HEK293 (cell line): Measurements from ENCODE around the gene SLFNL1.

Experiments used
- CTCF ChIA-PET: fragments of 350-600 bp; formaldehyde crosslinking; extraction: SDS; loops from one replicate; lab custom pipeline; 2021; ENCODE audit warnings: antibody characterized with exemption; lab: Yijun Ruan, JAX
- POLR2A ChIA-PET: fragments of 300-600 bp; formaldehyde crosslinking; extraction: SDS; loops from one replicate; lab custom pipeline; 2020; ENCODE audit warnings: antibody characterized with exemption, inconsistent platforms; lab: Yijun Ruan, JAX
- H3K27ac ChIP-seq: fragments of 200-500 bp; sonication (Bioruptor generic); 2 replicates; pipeline ENCODE4 v1.5.1; 2014; ENCODE audit warnings: low read depth, low read length, control low read depth, inconsistent platforms; ENCODE audit errors: extremely low read depth
- H3K36me3 ChIP-seq, 2 experiments: fragments of 200-500 bp in 1 of 2; sonication (Bioruptor generic) in 1 of 2; 1 replicate in 1 of 2; 2 replicates in 1 of 2; pipeline ENCODE4 v1.5.1; 2014 to 2017; ENCODE audit warnings: inconsistent platforms in 2 of 2, low read length in 2 of 2; ENCODE audit not compliant: control insufficient read depth in 2 of 2, insufficient read depth in 1 of 2
- H3K4me1 ChIP-seq: fragments of 200-500 bp; sonication (Bioruptor generic); 2 replicates; pipeline ENCODE4 v1.5.1; 2014; ENCODE audit warnings: mild to moderate bottlenecking, low read length, inconsistent platforms; ENCODE audit not compliant: control insufficient read depth, insufficient read depth
- H3K4me3 ChIP-seq: 2 replicates; pipeline ENCODE4 v1.5.1; 2011; ENCODE audit warnings: low read depth, mild to moderate bottlenecking, control low read depth, low read length, moderate library complexity
- H3K9me3 ChIP-seq: fragments of 200-500 bp; sonication (Bioruptor generic); 2 replicates; pipeline ENCODE4 v1.5.1; 2014; ENCODE audit warnings: low read depth, low read length, inconsistent platforms; ENCODE audit not compliant: control insufficient read depth, insufficient read depth
- KLF16 ChIP-seq: fragments of 450-650 bp; formaldehyde crosslinking; IDR thresholded peaks from 2 replicates; pipeline ENCODE4 v1.5.1; 2017; ENCODE audit warnings: missing biosample characterization, missing genetic modification characterization
- SP3 ChIP-seq: fragments of 450-650 bp; formaldehyde crosslinking; IDR thresholded peaks from 2 replicates; pipeline ENCODE4 v1.5.1; 2016; ENCODE audit warnings: missing biosample characterization, missing genetic modification characterization
- ZEB2 ChIP-seq: fragments of 450-650 bp; formaldehyde crosslinking; IDR thresholded peaks from 2 replicates; pipeline ENCODE4 v1.5.1; 2016; ENCODE audit warnings: missing biosample characterization, missing genetic modification characterization
- ZNF302 ChIP-seq: fragments of 450-650 bp; formaldehyde crosslinking; IDR thresholded peaks from 2 replicates; pipeline ENCODE4 v1.5.1; 2016; ENCODE audit warnings: missing biosample characterization, missing genetic modification characterization, low read depth
- ZNF350 ChIP-seq: fragments of 450-650 bp; formaldehyde crosslinking; IDR thresholded peaks from 2 replicates; pipeline ENCODE4 v1.5.0; 2017; ENCODE audit warnings: missing biosample characterization, mild to moderate bottlenecking, missing genetic modification characterization
- ZNF600 ChIP-seq: fragments of 450-650 bp; formaldehyde crosslinking; IDR thresholded peaks from 2 replicates; pipeline ENCODE4 v1.5.1; 2016; ENCODE audit warnings: missing biosample characterization, missing genetic modification characterization
- ZNF623 ChIP-seq: fragments of 450-650 bp; formaldehyde crosslinking; IDR thresholded peaks from 2 replicates; pipeline ENCODE4 v1.5.1; 2016; ENCODE audit warnings: missing biosample characterization, missing genetic modification characterization
- TF ChIP-seq, protein P1 (sequence below): fragments of 450-650 bp; formaldehyde crosslinking; conservative IDR thresholded peaks from 2 replicates; pipeline ENCODE4 v1.5.1; 2016; ENCODE audit warnings: low read depth, missing biosample characterization, missing genetic modification characterization
- TF ChIP-seq, protein P2 (sequence below): fragments of 450-650 bp; formaldehyde crosslinking; IDR thresholded peaks from 2 replicates; pipeline ENCODE4 v1.5.1; 2016; ENCODE audit warnings: missing biosample characterization, missing genetic modification characterization, borderline replicate concordance
- TF ChIP-seq, protein P3 (sequence below): fragments of 450-650 bp; IDR thresholded peaks from 2 replicates; pipeline ENCODE4 v1.5.1; 2018; ENCODE audit warnings: missing biosample characterization, missing genetic modification characterization

Gene SLFNL1

DNA sequence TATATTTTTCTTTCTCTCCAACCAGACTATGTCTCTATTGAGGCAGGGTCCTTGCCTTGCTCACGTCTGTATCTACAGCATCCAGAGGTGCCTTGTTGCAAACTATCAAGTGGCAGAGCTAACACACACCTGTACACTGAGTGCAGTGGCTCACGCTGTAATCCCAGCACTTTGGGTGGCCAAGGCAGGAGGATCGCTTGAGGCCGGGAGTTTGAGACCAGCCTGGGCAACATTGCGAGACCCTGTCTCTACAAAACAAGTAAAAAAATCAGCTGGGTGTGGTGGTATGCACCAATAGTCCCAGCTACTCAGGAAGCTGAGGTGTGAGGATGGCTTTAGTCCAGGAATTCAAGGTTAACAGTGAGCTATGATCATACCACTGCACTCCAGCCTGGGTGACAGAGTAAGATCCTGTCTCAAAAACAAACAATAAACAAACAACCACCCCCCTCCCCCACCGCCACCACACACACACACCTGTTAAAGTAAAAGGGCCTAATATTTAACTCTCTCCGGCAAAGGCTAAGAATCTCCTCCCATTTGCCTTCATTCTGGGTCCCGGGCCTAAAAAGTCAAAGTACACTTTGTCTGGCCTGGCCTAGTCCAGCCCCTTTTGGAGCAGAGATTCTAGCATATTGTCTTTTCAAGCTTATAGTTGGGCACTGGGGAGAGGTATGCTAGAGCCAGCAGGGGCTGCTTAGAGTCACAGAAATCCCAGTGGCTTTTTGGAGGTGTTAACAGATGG is 9.5 kb upstream of the SLFNL1 start:
- no peak overlapping the region for H3K4me3 ChIP-seq
- CTCF ChIA-PET: interaction anchor here (0.6 kb wide), 1 partner anchor 15 kb away, joined by 3 read pairs; no protein-coding TSS in a partner anchor
- TF ChIP-seq SP3 (tag by site-specific recombination) (no peak), ZNF623 (tag by site-specific recombination) (no peak), ZNF350 (tag by site-specific recombination) (no peak), ZNF302 (no peak)
- POLR2A ChIA-PET: no interaction called here
- no peaks in the 10 kb centered on the region for H3K4me1 ChIP-seq
- H3K36me3 ChIP-seq: peaks cover 25 to 93% of the 10 kb centered on the region in 2 experiments
- H3K27ac ChIP-seq: no peak overlapping the region
- no peaks in the 10 kb centered on the region for H3K9me3 ChIP-seq

DNA sequence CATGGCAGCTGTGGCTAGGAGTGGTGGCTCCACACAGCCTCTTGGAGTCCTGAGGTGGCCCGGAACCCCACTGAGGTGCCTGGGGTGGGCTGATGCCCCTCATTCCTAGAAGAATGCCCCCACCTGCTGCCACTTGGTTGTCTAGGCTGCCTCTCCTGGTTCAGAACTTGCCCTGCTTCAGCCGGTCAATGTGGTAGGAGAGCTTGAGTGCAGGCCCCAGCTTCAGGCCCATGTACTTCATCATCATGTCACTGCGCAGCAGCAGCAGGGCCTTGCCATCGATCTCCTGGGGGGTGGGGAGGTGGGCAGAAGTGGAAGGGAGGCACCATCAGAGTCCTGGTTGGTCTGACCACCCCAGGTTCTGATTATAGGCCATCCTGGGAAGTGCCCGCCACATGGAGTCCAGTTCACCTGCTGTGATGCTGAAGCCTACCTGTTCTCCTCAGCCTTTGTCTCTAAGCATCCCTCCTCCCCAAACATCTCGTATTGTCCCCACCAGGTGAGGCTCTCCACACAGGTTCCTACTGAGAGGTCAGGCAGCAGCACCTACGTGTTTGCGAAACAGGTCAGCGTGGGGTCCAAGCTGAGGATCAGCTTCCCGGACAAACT is 6.6 kb upstream of the SLFNL1 start:
- H3K9me3 ChIP-seq: no peaks in the 10 kb centered on the region
- TF ChIP-seq ZEB2 (tag by site-specific recombination): no peak
- TF ChIP-seq, protein P1, sequence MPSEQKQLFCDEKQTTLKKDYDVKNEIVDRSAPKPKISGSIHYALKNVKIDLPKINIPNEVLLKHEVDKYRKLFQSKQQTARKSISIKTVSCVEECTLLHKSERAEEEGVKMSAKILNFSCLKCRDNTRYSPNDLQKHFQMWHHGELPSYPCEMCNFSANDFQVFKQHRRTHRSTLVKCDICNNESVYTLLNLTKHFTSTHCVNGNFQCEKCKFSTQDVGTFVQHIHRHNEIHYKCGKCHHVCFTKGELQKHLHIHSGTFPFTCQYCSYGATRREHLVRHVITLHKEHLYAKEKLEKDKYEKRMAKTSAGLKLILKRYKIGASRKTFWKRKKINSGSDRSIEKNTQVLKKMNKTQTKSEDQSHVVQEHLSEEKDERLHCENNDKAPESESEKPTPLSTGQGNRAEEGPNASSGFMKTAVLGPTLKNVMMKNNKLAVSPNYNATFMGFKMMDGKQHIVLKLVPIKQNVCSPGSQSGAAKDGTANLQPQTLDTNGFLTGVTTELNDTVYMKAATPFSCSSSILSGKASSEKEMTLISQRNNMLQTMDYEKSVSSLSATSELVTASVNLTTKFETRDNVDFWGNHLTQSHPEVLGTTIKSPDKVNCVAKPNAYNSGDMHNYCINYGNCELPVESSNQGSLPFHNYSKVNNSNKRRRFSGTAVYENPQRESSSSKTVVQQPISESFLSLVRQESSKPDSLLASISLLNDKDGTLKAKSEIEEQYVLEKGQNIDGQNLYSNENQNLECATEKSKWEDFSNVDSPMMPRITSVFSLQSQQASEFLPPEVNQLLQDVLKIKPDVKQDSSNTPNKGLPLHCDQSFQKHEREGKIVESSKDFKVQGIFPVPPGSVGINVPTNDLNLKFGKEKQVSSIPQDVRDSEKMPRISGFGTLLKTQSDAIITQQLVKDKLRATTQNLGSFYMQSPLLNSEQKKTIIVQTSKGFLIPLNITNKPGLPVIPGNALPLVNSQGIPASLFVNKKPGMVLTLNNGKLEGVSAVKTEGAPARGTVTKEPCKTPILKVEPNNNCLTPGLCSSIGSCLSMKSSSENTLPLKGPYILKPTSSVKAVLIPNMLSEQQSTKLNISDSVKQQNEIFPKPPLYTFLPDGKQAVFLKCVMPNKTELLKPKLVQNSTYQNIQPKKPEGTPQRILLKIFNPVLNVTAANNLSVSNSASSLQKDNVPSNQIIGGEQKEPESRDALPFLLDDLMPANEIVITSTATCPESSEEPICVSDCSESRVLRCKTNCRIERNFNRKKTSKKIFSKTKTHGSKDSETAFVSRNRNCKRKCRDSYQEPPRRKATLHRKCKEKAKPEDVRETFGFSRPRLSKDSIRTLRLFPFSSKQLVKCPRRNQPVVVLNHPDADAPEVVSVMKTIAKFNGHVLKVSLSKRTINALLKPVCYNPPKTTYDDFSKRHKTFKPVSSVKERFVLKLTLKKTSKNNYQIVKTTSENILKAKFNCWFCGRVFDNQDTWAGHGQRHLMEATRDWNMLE (tag by site-specific recombination): no peak
- TF ChIP-seq KLF16 (tag by site-specific recombination): no peak
- TF ChIP-seq, protein P2, sequence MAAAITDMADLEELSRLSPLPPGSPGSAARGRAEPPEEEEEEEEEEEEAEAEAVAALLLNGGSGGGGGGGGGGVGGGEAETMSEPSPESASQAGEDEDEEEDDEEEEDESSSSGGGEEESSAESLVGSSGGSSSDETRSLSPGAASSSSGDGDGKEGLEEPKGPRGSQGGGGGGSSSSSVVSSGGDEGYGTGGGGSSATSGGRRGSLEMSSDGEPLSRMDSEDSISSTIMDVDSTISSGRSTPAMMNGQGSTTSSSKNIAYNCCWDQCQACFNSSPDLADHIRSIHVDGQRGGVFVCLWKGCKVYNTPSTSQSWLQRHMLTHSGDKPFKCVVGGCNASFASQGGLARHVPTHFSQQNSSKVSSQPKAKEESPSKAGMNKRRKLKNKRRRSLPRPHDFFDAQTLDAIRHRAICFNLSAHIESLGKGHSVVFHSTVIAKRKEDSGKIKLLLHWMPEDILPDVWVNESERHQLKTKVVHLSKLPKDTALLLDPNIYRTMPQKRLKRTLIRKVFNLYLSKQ (tag by site-specific recombination): no peak
- TF ChIP-seq, protein P3, sequence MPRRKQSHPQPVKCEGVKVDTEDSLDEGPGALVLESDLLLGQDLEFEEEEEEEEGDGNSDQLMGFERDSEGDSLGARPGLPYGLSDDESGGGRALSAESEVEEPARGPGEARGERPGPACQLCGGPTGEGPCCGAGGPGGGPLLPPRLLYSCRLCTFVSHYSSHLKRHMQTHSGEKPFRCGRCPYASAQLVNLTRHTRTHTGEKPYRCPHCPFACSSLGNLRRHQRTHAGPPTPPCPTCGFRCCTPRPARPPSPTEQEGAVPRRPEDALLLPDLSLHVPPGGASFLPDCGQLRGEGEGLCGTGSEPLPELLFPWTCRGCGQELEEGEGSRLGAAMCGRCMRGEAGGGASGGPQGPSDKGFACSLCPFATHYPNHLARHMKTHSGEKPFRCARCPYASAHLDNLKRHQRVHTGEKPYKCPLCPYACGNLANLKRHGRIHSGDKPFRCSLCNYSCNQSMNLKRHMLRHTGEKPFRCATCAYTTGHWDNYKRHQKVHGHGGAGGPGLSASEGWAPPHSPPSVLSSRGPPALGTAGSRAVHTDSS: no peak
- TF ChIP-seq, all 188 proteins: peak for 0
- Histone ChIP-seq H3K4me3 (no peak overlapping the region), H3K4me1 (no peaks in the 10 kb centered on the region), H3K36me3 (peaks cover 16 to 85% of the 10 kb centered on the region in 2 experiments), H3K27ac (no peak overlapping the region)
- POLR2A ChIA-PET: no interaction called here
- CTCF ChIA-PET: interaction anchor here (0.7 kb wide), 1 partner anchor 290 kb away, joined by 3 read pairs; no protein-coding TSS in a partner anchor

DNA sequence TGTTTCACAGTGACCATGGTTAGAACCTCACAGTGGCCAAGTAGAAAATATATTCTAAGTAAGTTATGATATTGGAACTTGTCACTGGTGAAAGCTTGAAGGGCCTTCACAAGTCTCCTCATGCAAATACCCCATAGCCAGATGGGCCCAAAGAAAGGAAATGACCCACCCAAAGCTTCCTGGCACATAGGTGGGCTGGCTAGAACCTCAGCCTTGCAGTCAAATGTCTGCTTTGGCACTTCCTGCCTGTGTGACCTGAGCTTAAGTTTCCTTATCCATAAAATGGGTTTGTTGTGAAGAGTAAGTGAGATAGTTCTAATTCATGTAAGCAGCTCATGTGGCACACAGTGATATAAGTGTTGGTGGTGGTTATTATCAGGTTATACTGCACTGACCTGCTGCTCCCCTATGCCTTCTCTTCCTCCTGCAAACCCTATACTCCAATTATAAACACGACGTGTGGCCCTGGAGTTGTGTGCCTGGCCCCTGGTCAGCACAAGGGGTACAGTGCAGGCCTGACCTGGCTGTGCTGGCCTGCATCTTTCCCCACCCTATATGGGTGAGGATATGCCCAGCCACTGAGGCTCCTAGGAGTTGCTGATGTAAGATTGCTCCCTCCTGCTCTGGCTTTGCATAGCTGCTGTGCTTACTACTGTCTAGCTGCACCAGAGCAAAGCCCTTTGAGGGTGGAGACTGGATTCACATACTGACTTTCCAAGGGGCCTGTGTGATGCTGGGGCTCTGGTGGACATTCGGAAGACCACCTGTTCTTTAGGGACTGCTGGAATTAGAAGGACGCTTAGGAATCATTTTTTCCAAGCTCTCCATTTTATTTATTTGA is 4.7 kb upstream of the SLFNL1 start:
- H3K4me3 ChIP-seq: no peak overlapping the region
- H3K27ac ChIP-seq: no peak overlapping the region
- CTCF ChIA-PET: no interaction called here
- H3K9me3 ChIP-seq: no peaks in the 10 kb centered on the region
- H3K4me1 ChIP-seq: no peaks in the 10 kb centered on the region
- POLR2A ChIA-PET: interaction anchor here (1.3 kb wide), 1 partner anchor 60 kb away, joined by 3 read pairs; no protein-coding TSS in a partner anchor
- peaks cover 9 to 68% of the 10 kb centered on the region in 2 experiments; a peak in 2 of 3 replicates for H3K36me3 ChIP-seq
- no peak for TF ChIP-seq ZNF350 (tag by site-specific recombination)
- 0 out of 2 replicates have a peak, but pooled peaks have one; percentile 22 for TF ChIP-seq ZNF600
- TF ChIP-seq, all 188 proteins: peak for 1
